Stimulated activated CD8-positive, alpha-beta memory T cell treated with anti-CD3 and anti-CD28 coated beads, Interleukin-7, amount 100 ng/mL, for 24 hours (primary cell): ENCODE measurements around the gene TRIM24.
"Not testable (repeated sequence)": the region's sequence is repeated elsewhere in the genome, so short reads cannot be mapped to it uniquely, and the experiment has no call there.

Experiments
- DNase-seq: peaks from one replicate; pipeline ENCODE4 v3.0.0-alpha.2; 2020; ENCODE audit warnings: low read depth

The TRIM24 gene

DNA sequence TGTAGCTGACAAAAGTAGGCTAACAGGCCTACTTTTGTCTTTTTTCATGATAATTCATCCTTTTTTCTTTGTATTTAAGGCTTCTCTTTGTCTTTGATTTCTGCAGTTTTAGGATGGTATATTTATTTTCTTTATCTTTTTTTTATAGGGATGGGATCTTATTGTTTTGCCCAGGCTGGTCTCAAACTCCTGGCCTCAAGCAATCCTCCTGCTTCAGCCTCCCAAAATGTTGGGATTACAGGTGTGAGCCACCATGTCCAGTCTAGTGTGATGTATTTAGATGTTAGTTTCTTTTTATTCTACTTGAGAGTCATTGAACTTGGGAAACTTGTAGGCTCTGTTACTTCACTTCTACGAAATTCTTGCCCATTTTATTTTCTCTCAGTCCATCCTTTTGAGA is 35.4 kb downstream of the TRIM24 start:
- no peak for DNase-seq

DNA sequence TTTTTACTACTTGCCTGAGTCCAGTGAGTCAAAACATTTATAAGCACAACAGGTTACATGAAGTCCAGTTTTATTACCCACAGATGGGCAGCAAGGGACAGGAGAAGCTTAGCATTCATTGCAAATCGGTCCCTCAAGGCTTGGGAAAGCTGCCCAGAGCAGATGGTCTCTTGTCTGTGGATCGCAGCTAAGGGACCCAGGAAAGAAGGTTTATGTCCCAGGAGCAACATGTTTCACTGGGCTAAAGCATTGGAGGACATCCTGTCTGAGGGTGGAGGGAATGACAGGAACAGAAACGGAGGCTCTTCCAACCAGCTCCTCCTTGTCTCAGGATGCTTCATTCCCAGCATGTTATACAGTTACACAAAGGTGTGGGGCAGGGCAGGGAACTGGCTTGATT is 39.3 kb downstream of the TRIM24 start:
- DNase-seq: no peak

DNA sequence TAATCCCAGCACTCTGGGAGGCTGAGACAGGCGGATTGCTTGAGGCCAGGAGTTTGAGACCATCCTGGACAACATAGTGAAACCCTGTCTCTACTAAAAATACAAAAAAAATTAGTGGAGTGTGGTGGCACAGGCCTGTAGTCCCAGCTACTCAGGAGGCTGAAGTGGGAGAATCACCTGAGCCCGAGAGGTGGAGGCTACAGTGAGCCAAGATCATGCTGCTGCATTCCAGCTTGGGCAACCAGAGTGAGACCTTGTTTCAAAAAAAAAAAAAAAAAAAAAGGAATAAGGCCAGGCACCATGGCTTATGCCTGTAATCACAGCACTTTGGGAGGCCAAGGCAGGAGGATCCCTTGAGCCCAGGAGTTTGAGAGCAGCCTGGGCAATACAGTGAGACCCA is 40.2 kb downstream of the TRIM24 start:
- DNase-seq: not testable (repeated sequence)

DNA sequence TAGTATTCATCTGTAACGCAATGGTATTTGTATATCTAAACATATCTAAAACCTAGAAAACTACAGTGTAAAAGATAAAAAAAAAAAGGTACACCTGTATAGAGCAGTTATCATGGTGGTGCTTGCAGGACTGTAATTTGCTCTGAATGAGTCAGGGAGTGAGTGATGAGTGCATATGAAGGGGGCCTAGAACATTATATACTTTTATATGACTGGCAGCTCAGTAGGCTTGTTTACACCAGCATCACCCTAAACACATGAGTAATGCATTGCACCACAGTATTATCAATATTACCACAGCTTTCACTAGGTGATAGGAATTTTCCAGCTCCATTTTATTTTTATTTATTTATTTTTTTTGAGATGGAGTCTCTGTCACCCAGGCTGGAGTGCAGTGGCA is 40.8 kb downstream of the TRIM24 start:
- DNase-seq: no peak

DNA sequence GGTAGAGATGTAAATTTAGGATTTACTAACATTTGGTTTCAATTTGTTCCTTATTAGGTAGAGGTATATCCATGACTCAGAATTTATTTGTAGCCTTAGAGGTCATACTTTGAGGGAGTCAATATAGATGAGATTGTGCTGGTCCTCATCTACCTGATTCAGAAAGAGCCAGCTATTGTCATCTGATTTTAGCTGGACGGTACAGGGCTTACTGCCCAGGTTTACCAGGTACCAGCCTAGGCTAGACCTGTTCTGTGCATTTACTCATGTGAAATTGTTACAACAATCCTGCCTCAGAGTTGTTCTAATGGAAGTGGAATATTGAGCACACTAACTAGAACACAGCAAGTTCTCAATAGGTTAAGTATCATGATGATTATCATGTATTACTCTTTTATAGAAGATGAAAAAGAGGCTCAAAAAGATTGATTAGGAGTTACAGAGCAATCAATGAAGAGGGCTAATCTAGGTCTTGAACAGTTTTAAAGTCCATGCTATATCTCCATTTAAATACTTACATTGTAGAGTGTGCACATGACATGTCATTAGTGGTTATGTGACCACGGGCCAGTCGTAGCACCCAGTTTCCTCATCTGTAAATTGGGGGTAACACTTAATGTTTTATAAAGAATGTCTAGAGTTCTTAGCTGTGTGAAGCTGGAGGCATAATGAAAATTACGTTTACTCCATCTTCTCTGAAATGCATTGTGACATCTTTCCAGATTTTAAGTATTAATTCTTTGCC is 42.1 kb downstream of the TRIM24 start:
- no peak for DNase-seq

DNA sequence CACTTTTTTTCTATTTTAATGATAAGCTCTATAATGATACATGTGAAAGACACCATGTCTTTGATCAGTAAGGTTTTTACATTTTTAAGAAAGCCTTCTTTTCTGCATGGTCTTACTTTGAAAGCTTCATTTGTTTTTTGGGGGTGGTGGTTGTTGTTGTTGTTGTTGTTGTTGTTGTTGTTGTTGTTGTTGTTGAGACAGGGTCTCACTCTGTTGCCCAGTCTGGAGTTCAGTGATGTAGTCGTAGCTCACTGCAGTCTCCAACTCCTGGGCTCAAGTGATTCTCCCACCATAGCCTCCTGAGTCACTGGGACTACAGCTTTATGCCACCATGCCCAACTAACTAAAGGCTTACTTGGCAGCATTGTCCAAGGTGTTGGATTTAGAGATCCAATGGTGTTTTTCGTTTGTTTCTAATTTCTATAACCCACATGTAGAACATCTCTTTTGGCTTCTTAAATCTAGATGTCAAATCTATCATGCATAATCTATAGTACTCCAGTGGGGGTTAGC is 45.4 kb downstream of the TRIM24 start:
- DNase-seq: no peak

DNA sequence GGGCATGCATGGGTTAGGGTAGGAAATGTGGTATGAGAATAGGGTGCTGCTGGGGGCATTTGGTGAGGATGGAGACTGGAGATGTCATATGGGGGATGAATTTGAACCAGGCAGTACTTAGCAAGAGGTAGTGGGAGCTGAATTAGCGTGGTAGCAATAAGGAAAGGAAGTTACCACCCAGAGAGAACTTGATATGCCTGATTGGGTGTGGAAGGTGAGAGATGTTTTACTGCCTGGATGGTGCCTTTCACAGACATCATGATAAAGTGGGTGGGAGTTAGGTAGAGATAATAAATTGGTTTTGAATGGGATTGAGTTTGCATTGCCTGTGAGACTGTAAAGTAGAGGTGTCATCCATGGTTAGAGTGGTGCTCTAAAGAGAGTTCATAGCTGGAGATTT is 46.7 kb downstream of the TRIM24 start:
- DNase-seq: no peak

DNA sequence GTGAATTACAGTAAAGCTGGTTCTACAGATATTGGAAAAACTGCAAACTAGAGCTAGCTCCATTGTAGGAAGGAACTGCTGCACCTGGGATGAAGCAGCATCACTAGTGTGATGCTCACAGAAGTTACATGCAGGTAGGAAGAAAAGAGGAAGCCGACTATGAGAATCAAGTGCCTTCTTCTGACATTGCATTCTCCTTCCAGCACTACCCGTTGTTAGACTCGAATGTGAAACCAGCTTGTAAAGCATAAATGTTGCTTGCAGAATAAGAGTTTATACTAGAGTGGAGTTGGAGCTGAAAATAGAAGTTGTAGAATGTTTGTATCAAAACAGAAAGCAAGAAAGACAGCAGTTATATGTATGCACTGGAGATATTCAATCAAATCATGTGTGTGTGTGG is 49.9 kb downstream of the TRIM24 start:
- no peak for DNase-seq

DNA sequence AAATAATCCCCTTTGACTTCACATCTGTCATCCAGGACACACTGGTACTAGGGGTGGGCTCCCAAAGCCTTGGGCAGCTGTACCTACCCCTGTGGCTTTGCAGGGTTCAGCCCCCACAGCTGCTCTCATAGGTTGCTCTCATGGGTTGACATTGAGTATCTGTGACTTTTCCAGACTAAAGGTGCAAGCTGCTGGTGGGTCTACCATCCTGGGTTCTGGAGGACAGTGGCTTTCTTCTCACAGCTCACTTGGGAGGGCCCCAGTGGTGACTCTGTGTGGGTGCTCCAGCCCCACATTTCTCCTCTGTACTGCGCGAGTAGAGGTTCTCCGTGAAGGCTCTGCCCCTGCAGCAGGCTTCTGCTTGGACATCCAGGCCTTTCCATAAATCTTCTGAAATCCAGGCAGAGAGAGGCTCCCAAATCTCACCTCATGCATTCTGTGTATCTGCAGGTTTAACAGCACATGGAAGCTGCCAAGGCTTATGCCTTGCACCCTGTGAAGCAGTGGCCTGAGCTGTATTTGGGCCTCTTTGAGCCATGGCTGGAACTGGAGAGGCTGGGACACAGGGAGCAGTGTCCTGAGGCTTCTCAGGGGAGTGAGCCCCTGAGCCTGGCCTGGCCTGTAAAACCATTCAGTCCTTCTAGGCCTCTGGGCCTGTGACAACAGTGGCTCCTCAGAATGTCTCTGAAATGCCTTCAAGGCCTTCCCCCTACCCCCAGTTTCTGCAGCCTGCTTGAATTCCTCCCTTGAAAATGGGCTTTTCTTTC is 52.2 kb downstream of the TRIM24 start:
- no peak for DNase-seq

DNA sequence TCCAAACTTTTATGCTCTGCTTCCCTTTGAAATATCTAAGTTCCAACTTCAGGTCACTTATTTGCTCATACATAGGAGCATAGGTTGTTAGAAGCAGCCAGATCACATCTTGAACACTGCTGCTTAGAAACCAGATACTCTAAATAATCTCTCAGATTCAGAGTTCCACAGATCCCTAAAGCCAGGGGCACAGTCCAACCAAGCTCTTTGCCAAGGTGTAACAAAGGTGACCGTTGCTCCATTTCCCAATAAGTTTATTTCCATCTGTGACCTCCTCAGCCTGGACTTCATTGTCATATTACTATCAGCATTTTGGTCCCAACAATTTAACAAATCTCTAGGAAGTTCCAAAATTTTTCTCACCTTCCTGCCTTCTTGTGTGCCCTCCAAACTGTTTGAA is 52.8 kb downstream of the TRIM24 start:
- DNase-seq: no peak

DNA sequence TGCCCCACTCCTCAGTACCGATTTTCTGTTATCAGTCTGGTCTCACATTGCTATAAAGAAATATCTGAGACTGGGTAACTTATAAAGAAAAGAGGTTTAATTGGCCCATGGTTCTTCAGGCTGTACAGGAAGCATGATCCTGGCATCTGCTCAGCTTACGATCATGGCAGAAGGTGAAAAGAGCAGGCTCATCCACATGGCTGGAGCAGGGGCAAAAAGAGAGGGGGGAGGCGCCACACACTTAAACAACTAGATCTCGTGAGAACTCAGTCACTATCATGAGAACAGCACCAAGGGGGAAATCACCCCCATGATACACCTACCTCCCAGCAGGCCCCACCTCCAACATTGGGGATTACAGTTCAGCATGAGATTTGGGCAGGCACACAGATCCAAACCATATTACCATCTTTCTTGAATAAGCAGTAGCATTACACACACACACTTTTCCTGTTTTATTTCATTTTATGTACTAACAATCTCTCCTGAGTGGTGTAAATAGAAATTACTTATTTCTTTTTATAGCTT is 53.3 kb downstream of the TRIM24 start:
- no peak for DNase-seq

DNA sequence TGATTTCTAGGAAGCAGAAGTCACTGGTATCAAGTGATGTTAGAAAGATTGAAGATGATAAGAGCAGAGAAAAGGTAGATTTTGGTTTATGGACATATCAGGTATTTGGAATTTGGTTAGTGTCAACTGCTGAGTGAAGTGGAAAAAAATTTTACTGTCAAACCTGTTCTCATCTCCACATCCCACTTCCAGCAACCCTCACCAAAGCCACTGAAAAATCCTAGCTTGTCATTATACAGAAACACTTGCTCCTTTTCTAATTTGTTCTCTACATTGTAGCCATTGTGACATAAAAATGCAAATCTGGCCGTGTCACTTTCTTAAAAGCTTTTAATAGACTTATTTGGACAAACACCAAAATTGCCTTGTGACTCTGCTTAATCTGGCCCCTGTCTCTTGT is 54.0 kb downstream of the TRIM24 start:
- DNase-seq: no peak

DNA sequence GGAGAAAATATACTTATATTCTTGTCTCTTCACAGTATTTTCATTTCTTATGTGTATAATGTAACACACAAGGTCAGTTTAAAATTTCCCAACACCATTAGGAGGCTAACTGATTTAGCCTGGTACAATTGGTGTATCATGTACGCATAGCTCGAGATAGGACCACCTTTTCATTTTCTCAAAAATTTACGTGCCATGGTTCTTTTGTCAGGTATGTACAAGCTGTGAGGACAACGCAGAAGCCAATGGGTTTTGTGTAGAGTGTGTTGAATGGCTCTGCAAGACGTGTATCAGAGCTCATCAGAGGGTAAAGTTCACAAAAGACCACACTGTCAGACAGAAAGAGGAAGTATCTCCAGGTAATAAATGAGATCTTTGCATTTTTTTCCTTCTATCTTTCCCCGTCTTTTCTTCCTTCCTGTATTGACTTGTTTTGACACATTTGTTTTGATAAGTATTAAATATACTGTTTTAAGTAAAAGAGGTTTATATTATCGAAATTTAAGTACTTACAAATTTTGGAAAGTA is 55.0 kb downstream of the TRIM24 start:
- DNase-seq: no peak

DNA sequence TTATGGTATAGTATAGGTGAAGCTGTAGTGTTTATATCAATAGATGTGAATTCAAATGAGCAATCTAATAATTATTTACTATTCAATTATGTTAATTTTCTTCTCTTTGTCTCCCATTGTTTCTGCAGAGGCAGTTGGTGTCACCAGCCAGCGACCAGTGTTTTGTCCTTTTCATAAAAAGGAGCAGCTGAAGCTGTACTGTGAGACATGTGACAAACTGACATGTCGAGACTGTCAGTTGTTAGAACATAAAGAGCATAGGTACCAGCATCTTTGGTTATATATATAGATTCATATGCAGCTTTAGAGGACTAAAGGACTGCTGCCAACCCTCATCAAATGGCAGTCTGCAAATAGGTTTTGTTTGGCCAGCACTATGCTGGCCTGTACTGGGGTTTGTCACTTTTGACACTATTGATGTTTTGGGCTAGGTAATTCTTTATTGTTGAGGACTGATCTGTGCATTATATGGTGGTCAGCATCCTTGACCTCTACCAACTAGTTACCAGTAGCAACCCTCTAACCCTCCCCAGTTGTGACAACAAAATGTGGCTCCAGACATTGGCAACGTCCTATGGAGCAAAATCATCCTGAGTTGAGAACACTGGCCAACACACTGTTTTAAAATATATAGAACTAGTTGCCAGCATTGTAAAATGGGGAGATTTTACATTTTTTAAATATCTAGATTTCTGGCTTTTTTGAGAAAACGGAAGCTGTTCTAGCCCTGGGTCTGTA is 59.2 kb downstream of the TRIM24 start:
- DNase-seq: no peak

DNA sequence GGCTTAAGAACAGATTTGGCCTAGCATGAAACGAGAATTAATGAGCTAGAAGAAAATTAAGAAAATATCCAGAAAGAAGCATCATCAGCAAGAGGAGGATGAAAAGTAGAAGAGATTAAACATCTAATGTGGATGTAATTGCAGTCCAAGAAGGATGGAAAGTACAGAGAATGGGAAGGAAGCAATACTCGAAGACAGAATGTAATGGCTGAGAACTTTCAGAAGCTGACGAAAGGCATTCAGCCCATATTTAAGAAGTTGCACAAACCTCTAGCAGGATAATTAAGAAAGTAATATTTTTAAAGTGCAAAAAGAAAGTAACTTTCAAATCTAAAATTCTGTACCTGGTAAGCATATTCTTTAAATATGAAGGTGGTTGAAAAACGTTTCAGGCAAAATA is 60.7 kb downstream of the TRIM24 start:
- no peak for DNase-seq

DNA sequence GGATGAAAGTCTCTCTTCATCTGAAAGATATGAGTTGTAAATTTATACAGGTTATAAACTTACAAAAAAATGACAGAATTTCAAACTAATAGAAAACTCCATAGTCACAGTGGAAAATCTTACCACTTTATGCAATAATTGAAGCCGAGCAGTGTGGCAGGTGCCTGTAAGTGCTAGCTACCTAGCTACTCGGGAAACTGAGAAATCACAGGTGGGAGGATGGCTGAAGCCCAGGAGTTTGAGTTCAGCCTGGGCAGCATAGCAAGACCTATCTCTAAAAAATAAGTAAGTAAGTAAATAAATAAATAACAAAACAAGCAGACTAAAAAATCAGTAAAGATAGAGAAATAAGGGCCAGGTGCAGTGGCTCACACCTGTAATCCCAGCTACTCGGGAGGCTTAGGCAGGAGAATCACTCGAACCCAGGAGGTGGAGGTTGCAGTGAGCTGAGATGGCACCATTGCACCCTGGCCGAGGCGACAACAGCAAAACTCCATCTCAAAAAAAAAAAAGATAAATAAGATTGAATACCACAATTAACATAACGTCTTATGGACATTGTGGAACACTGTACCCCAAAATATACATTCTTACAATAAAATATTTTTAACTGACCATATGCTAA is 61.9 kb downstream of the TRIM24 start:
- DNase-seq: no peak

DNA sequence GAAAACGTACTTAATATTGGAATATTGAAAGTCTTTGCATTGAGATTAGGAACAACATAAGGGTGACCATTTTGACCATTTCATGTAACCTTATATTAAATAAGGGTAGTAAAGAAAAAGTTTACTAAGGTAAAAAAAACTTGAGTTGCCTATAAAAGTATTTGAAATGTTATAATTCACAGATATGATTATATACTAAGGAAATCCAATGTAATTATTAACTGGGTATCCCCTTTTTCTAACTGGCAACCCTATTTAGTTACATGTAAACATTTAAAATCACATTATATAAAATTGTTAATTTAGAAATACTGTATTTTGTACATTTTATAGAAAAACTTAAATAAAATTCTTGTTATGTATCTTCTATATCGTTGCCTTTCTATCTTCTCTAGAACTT is 64.2 kb downstream of the TRIM24 start:
- DNase-seq: no peak

DNA sequence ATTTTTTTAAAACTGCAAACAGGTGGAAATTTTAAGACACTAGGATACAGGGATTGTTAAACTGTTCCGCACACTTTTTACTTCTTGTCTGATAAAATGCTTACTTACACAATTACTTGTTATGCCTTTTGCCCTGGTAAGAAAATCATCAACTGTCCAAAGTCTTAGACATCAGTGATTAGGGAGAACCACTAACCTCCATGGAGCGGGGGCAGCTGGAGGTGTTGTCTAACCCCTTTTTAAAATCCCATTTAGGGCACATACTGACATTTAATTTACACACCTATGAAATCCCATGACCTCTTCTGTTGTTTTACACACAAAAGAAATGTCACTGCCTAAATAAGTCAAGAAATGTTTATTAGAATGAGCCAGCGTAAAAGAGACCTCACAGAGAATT is 65.7 kb downstream of the TRIM24 start:
- DNase-seq: no peak

DNA sequence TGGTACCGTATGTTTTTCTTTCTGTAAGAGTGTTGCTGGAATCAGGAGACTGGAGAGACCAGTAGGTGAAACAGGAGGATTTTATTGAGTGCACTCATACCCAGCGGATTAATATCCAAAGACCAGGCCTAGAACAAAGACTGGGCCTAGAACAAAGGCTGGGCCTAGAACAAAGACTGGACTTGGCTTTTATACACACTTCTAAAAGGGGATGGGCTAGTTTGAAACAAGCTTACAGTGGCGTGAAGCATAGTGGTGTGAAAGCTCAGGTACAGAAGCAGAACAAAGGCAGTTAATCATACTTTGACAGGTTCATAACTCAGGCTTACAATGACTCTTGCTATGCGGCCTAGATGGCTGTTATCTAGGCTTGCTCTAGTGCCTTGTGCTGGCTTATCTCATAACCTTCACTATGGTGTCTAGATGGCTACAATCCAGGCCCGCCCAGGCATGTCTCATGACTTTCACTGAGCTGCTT is 67.7 kb downstream of the TRIM24 start:
- no peak for DNase-seq

DNA sequence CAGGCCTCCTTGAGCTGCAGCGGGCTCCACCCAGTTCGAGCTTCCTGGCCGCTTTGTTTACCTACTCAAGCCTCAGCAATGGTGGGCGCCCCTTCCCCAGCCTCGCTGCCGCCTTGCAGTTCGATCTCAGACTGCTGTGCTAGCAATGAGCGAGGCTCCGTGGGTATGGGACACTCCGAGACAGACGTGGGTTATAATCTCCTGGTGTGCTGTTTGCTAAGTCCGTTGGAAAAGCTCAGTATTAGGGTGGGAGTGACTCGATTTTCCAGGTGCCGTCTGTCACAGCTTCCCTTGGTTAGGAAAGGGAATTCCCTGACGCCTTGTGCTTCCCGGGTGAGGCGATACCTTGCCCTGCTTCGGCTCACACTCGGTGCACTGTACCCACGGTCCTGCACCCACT is 76.8 kb downstream of the TRIM24 start:
- not testable (repeated sequence) for DNase-seq

DNA sequence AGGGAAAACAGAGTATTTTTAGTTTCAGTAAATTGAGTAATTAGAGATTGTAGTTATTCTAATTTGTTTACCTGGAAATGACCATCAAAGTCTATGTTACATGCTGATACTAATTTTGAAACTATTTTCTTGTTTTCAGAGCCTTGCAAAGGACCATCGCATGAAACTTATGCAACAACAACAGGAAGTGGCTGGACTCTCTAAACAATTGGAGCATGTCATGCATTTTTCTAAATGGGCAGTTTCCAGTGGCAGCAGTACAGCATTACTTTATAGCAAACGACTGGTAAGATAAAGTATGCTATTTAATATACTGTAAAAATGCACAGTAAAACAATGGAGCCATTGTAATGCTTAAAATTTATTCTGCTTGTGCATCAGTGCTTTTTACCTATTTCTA is 78.5 kb downstream of the TRIM24 start:
- no peak for DNase-seq
